Left kidney (tissue), 2 donors: ENCODE results near the gene BUD13. TPM values are rescaled to one million over a fixed set of nuclear protein-coding genes. Genes with fewer than 3 reads are reported as not detected.
"Not testable (repeated sequence)": the region's sequence is repeated elsewhere in the genome, so short reads cannot be mapped to it uniquely, and the experiment has no call there.

Experiments
- DNase-seq: peaks from one replicate; pipeline ENCODE4 v3.0.0-alpha.2; 2013
- polyA plus RNA-seq: library from polyadenylated mRNA; unstranded; fragments of 120-200 nt; gene quantifications from one replicate; pipeline ENCODE4 v1.2.1, GENCODE V29; 2013; ENCODE audit not compliant: insufficient read length

Gene BUD13
- polyA plus RNA-seq, 1 donor: 41.3 TPM

DNA sequence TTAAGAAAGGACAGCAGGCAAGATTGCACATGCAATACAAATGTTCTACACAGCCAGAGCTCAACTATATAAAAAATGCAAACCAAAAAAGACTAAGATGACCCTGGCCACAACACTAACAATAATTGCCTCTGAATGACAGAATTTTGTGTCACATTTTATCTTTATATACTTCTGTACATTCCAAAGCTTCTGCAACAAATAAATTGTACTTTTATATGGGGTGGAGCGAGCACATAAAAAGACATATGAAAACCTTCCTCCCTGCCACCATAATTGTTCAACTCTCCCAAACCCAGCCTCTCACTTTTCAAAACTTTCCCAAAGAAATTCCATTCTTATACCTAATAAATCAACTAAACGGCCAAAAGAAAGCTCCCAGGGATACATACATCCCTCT, 10.7 kb downstream of the BUD13 start:
- no peak for DNase-seq

DNA sequence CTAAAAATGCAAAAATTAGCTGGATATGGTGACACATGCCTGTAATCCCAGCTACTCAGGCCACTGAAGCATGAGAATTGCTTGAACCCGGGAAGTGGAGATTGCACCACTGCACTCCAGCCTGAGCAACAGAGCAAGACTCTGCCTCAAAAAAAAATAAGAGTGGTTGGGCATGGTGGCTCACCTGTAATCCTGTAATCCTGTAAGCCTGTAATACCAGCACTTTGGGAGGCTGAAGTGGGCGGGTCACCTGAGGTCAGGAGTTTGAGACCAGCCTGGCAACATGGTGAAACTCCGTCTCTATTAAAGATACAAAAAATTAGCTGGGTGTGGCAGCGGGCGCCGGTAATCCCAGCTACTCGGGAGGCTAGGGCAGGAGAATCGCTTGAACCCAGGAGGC, 16.7 kb downstream of the BUD13 start:
- DNase-seq: not testable (repeated sequence)

DNA sequence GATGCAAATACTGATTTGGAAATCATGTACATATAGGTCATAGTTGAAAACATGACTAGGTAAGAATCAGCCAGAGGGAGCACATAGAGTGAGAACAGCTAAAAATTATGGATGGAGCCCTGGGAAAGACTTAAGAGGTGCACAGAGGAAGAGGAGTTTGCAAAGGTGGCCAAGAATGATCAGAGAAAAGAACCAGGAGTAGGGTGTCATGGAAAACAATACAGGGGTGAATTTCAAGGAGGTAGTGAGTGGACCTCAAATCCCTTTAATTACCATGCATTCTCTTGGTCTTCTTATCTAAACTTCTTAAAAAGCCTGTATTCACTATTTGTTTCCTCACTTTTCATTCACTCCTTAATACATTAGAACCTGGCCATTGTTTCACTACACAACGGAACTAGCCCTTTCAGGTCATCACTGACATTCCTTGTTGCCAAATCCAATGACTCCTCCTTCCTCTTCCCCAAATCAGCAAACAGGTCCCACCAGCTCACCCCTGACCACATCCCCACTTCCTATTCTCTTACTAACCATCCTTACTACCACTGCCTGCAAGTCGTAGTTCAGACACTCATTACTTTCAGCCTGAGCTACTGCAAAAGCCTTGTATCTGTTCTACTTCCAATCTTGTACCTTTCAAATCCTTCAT, 22.6 kb downstream of the BUD13 start:
- DNase-seq: no peak

DNA sequence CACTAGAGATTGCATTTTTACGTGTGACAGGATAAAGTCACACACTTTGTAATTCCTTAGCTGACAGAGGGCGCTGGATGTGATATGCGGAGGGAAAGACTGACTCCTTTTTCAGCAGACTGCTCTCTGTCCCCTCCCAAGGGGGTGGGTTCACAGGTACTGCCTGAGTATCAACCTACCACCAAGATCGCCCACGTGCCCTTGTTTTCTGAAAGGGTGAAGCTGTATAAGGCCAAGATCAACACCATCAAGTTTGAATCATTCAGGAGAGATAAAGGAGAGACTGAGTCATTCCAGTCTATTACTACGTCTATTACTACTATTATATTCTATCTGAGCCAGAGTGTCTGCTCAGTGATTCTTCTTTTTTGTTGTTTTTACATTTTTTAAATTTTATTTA, 30.7 kb downstream of the BUD13 start:
- DNase-seq: no peak

DNA sequence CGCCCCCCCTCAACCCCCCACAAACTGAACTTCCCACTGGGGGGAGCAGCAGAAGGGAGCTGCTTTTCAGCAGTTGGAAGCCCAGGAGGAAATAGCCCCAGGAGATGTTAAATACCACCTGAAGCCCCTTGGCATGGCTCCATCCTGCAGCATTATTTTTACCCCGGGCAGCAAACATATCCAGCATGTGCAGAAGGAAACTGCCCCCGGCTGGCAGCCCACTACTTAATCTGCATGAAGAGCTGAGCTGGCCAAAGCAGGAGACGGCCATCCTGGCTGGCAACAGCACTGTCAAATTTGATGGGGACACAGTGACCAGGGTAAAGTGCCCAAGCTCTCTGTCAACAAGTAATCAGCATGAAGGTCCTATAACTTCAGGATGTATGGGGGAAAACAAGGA, 32.0 kb downstream of the BUD13 start:
- DNase-seq: no peak

DNA sequence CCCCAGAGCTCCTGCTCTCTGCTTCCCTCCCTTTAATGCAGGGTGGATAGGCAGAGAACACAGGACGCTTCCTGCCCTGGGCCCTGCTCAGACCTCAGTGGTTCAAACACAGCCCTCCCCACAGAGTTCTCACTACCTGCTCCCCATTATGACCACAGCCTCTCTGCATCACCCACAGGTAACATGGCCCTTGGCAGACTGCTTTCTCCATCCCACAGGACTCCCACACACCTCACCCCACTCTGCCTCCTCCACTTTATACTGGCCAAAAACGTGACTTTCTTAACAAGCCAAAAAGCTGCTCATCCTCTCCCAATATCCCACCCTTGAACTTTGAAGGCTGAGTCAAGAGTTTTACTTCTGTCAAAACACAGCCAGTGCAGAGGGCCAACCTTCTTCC, 33.8 kb downstream of the BUD13 start:
- DNase-seq: no peak

DNA sequence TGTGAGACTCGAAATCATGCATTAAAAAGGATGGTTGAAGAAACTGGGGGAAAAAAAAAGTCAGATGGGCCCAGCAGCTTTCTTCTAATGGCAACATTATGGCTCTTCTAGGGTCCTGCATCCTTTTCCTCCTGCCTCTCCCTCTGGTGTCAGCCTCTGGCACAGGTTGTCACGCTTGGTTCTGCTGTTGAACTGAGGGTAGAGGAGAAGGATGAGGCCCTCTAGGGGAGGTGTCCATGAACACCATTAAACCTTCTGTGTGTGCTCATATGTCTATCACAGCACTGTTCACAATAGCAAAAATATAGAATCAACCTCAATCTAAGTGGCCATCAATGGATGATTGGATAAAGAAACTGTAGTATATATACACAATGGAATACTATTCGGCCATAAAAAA, 36.0 kb downstream of the BUD13 start:
- no peak for DNase-seq

DNA sequence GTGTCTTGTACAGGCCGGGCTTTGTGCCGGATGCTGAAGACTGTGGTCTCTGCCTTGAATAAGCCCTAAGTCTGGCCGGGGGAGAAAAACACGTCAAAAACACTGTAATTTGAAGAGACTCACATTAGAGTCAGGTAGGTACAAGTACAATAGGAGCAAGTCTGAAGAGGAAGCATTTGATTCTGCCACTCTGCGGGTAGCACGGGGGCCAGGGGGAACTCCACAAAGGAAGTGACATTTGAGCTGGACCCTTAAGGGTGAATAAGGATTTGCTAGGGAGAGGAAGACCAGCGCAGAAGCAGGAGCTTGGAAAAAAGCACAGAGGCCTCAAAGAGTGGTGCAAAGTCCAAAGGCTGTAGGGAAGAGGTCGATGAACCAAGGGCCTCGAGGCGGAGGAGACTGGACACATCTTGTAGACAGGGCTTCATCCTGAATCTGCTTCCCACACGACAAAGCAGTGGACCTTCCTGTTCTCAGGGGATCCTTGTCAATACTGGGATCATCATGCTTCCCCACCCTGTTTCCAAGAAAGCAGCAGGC, 38.7 kb downstream of the BUD13 start:
- DNase-seq: no peak

DNA sequence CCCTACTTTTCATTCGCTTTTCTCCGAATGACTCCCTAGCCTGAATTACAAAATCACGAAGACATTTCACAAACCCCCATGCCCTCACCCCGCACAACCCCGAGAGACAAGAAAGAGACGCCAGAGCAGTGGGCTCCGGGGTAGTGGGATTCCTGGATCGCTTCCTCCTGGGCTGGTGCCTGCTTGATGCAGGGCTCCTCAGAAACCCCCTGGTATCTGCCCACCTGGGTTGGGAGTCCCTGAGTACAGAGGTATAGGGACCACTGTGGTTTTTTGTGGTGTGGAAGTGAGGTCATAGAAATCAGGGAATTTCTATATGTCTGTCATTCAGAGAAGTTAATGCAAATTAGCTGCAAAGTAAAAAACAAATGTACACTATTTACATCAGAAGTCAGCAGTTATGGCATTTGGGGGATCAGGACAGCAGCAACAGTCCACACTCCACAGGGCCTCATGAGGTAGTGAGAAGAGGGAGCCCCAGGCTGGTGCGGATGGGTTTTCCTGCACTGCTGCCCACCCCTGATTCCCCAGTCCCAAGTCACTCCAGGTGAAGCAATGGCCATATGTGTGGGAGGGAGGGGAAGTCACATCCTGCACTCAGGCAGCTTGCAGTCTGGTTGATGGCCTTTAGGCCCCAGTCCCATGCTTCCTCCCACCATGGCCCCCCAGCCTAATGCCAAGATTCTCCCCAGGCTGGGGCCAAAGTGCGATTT, 39.6 kb downstream of the BUD13 start:
- no peak for DNase-seq

DNA sequence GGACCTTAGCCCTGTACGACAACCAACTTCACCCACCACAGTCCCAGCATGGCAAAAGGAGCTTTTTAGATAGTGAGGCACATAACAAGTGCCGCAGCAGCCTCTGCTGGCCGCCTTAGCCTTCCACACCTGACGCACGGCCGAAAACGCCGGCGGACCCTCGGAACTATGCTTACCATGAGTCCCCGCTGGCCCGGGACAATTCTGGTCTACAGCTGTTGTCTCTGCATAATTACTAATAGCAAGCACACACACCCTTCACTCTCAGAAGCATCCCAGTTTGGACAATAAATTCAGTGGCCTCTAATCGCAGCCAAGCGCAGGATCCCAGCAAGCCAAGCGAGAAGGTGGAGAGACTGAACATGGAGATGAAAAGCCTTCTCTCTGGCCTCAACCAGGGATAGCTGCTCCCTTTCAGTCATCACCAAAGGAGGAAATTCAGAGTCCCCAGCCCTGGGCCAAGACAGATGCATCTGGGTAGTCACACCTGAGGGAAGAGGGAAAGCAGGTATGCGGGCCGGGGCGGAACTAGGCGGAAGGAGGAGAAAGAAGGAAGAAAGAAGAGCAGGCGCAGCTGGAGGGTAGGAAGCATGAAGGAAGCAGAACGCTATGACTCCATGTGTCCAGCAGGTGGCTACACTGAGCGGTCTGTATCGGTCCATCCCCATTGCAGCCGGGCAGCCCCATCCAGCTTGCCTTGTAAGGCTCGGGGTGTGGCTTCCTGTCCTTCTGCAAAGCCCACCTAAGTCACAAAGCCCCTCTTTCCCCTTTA, 40.3 kb downstream of the BUD13 start:
- DNase-seq: peak; percentile 67

DNA sequence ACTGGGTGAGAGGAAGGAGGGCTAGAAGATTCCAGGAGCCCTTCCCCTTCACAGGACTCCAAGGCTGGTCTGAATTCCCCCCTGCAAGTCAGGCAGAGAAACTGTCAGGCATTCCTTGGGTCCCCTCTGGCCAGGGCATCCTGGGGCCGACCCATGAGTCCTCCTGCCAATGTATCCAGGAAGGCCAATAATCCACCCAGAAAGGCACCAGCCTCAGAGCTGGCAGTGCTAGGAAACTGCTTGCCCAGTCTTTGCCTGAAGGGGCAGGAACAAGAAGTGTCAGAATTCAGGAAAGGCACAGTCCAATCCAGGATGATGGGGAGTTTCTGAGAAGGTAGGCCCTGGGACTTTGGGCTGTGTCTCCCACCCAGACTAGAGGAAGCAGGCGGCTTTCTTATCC, 41.0 kb downstream of the BUD13 start:
- DNase-seq: no peak

DNA sequence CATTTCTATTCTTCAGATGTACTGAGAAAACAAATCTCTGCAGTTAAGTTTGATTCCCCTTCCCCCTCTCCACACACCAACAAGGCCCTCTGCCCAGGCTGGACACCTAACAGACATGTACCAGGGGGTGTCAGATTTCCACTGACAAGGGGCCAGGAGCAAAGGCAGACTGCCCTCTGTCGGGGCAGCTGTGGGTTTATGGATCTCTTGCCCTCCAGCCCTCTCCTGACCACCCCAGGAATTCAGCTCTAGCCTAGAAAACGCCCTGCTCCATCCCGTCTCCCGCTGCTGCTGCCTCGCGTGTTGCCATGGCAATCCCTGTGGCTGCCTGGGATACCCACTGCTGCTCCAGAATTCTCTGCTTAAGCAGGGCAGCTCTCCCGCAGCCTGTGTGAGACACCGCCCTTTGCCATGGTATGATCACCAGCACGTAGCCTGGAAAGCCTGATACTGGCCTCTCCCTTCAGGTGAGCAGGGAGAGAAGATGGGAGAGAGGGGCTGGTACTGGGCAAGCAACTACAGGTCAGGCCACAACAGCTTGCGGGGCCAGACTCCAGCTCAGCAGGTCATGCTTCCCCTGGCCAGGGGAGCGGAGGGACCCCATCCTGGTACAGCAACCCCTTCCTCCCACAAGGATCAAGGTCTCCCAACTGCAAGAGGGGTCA, 41.6 kb downstream of the BUD13 start:
- DNase-seq: peak; percentile 32

DNA sequence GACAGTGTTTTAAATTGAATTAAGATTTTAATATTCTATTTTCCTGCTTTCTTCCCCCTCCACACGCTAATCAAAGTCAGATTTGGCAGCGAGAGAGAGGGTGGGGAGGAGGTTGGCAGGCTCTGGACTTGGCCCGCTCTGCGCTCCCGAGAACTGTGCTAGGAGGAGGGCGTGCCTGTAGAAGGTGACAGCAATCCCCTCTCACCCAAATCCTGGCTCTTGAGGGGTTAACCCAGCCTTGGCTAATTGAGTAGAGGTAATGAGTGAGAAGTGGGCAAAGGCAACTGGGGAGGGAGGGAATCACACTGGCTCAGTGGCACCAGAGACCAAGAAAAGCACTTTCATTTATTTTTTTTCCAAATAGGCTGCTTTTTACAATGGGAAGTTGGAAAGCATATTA, 42.2 kb downstream of the BUD13 start:
- DNase-seq: no peak

DNA sequence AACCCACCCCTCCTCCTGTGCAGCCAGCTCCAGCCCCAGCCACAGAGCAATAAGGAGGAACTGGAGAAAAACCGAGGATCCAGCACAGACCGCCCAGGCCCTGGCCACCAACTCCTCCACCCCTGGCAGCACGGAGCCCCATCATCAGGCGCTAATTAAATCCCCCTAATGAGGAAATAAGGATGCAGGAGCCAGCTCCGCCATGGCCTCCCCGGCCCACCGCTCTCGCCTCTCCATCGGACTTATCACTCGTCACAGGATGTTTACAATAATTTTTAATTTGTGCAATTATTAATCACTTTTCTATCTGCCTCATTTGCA, 42.6 kb downstream of the BUD13 start:
- DNase-seq: no peak

DNA sequence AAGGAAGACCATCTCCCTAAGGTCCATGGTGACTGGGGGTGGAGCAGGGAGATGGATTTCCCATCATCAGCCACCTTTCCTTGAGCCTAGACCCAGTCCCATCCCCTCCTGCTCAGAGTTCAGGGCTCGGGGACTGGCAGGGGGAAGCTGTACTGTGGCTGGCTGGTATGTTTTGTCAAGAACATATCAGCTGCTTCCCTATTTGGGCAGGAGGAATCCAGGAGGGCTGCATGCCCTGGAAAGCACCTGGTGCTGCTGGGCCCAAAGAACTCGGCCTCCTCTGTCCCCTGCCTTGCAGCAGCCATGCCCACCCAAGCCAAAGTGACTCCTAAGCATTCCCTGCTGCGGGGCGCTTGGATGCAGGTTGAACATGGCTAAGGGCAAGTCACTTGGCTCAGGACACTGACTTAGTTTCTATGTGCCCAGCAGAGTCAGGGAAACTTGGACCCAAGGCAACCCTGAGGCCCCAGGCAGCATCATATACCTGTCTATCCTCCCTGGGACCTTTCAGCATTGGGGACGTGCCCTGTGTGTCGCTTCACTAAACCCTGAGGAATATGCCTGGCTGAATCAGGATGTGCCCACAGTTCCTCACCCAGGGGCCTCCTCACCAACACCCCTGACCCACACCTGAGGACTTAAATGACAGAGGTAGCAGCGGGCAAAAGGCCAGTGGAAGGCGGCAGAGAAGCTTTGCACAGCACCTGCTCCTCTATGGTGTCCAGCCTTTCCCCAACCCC, 43.1 kb downstream of the BUD13 start:
- no peak for DNase-seq

DNA sequence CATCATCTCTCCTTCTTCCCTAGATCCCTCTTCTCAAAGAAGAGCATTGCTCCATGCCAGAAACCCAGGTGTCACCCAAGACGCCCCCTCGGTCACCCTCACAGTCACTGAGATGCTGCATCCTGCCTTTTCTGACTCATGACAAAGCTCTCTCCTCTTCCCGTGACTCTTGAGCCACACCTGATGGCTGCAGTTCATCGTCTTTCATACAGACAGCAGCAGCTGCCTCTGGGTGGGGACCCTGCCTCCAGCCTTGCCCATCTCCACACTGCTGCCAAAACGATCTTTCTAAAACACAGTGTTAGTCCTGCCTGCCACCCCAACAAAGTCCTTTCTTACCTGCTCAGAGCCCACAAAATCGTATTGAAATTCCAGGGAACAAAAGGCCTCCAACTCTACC, 44.8 kb downstream of the BUD13 start:
- DNase-seq: no peak

DNA sequence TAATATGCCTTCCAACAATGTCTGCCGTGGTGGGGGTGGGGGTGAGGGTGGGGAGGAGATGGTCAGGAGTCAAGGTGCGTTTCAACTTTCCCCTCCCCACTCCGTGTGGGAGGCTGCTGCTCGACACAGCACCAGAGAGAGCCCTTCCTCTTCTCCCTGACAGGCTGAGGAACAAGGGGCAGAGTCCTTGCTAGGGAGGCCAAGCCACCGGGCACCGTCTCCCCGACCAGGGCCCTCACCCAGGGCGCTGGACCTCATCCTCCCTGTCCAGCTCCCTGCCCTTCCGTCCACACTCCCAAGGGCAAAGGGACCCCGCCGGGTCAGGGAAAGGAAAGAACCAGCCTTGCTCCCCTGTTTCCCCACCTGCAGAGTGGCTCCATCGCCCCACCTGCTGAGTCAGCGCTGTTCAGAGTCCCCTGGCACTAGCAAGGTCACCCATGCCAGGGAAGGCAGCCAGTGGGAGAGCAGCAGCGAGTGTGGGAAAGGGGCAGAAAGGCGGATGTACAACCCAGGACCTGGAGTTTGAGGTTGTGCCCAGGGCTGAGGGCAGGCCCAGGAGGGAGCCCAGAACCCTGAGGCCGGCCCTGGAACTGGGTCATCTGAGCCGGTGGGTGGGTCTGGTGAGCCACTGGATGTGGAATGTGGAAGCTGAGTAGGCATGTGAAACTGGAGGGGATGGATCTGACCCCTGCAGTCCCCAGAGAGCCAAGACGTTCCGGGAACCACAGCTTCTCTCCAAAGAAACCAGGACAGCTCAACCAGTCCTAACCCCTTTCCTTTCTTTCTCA, 47.2 kb downstream of the BUD13 start:
- DNase-seq: no peak

DNA sequence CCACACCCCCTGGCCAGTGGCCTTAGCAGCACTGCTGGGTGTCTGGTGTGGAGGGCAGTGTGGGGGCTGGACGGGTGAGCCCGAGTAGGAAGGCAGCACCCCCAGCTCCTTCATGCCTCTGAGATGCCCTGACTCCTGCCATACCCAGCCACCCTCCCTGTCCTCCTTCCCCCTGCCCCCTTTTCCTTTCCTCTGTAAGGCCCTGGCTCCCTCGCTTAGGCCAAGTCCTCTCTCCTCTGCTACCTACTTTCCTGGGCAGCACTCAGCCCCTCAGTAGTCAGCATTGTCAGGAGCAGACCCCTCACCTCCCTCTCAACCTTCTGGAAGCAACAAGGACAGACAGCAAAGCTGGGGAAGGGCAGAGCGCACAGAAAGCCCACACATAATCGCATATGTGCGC, 48.0 kb downstream of the BUD13 start:
- DNase-seq: no peak

DNA sequence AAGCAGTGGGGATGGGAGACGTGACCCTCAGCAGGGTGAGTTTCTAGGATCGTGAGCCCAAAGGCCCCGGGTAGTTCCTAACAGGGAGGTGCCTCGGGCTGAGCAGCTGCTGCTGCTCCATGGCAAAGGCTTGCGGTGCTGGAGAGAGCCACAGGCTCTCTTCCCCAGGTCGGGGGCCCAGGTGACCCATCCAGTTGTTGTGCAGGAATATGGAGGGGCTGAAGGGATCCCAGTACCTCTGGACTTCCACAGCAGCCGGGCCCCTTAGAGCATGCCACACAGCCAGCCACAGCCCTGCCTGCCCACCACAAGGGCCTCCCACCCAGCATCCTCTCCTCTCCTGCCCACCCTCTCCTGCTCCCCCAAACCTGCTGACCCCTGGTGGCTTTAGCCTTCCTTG, 49.3 kb downstream of the BUD13 start:
- DNase-seq: no peak

DNA sequence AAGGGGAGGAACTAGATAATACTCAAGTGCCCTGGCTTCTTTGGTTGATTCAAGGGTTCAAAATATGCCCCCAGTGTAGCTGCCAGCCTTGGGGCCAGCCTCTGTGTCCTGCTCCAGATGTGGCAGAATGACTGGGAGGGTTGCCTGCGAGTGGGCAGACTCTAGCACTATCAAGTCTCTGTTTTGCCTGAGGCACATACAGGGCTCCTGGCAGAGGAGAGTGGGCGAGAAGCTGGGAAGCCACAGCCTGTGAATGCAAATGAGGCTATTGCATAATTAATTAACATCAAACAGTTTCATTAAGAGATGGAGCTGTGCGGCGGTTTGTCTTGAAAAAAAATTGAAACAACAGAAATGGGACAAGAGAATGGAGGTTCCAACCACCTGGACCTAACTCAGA, 50.8 kb downstream of the BUD13 start:
- DNase-seq: no peak

DNA sequence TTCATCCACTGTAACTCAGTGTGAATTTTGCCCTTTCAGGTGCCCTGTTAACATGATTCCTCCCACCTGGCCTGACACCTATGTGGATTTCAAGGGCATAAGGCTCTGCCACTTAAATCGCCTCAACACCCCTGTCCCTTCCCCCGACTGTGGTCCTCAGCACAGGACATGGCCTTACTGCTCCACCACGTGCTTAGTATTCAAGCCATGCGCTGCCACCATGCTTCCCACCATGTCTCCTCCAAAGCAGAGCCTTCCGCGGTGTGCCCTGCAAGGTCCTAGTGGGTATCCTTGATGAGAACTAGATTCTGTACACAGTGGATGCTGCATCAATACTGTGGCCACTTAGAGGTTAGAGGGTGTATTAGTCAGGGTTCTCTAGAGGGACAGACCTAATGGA, 51.9 kb downstream of the BUD13 start:
- no peak for DNase-seq
